Tibial artery (tissue), 4 donors: Measurements from ENCODE around the gene LBHD2.
A peak's percentile ranks its signal among the peaks of the same experiment; 100 is the strongest.

Experiments
- DNase-seq, 2 donors: peaks; one replicate each; pipeline ENCODE4 v3.0.0-alpha.2; 2019
- H3K27ac ChIP-seq, 2 donors: fragments of 200-600 bp; sonication (generic) in 1 of 2; 1 replicate in 1 of 2; 2 replicates in 1 of 2; pipeline ENCODE4 v1.5.1; 2018 to 2019; ENCODE audit warnings: mild to moderate bottlenecking in 1 of 2
- H3K27me3 ChIP-seq, 2 donors: fragments of 200-600 bp; sonication (generic) in 1 of 2; one replicate each; pipeline versions ENCODE4 v1.5.1 to v1.6.0; 2016 to 2019
- H3K36me3 ChIP-seq, 3 donors: fragments of 200-600 bp; sonication (generic) in 2 of 3; one replicate each; pipeline ENCODE4 v1.5.1; 2016 to 2019; ENCODE audit warnings: mild to moderate bottlenecking in 2 of 3
- H3K4me1 ChIP-seq, 4 donors: fragments of 200-600 bp; sonication (generic) in 2 of 4; 1 replicate in 3 of 4; 2 replicates in 1 of 4; pipeline ENCODE4 v1.5.1; 2016 to 2019
- H3K4me3 ChIP-seq, 2 donors: fragments of 200-600 bp; sonication (generic) in 1 of 2; 1 replicate in 1 of 2; 2 replicates in 1 of 2; pipeline ENCODE4 v1.5.1; 2018 to 2019; ENCODE audit warnings: mild to moderate bottlenecking in 2 of 2
- H3K9me3 ChIP-seq, 3 donors: fragments of 200-600 bp; sonication (generic) in 1 of 3; one replicate each; pipeline ENCODE4 v1.5.1; 2016 to 2019
- intact Hi-C: fragments of 100-400 bp; cut with DNase I; formaldehyde crosslinking; loops from one replicate; pipeline ENCODE4 v1.15.0; 2023; ENCODE audit warnings: low total_unique reads
- TF ChIP-seq, protein P1 (sequence below), 2 experiments: fragments of 200-600 bp in 1 of 2; fragments of 450-650 bp in 1 of 2; IDR thresholded peaks; one replicate each; pipeline ENCODE4 v1.5.1; 2017 to 2019; ENCODE audit warnings: antibody characterized with exemption in 2 of 2, mild to moderate bottlenecking in 1 of 2, moderate library complexity in 1 of 2

The LBHD2 gene

DNA sequence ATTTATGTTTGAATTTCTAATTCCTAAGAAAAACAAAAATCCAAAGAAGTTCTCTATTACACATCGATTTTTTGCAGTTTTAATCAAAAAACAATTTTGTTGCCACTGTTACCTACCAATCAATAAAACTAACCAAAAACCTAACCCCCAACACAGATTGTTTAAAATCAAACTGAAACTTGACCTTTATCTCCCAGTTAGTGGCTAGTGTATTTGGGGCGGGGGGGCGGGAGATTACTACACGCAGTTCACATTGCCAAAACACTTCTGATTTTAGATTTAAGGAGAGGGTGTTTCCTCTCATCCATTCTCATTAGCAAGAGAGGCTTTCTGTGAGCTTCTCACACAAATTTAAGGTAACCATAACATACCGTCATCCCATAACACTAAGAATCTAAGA is 33.1 kb upstream of the LBHD2 start:
- no peak overlapping the region for H3K27ac ChIP-seq
- intact Hi-C loops: no loop called here
- H3K4me1 ChIP-seq: peaks cover 0 to 74% (median 17%) of the 10 kb centered on the region in 4 donors
- DNase-seq: no peak
- H3K27me3 ChIP-seq: no peaks in the 10 kb centered on the region
- H3K9me3 ChIP-seq: no peaks in the 10 kb centered on the region
- H3K36me3 ChIP-seq: no peaks in the 10 kb centered on the region
- H3K4me3 ChIP-seq: no peak overlapping the region
- TF ChIP-seq, protein P1, sequence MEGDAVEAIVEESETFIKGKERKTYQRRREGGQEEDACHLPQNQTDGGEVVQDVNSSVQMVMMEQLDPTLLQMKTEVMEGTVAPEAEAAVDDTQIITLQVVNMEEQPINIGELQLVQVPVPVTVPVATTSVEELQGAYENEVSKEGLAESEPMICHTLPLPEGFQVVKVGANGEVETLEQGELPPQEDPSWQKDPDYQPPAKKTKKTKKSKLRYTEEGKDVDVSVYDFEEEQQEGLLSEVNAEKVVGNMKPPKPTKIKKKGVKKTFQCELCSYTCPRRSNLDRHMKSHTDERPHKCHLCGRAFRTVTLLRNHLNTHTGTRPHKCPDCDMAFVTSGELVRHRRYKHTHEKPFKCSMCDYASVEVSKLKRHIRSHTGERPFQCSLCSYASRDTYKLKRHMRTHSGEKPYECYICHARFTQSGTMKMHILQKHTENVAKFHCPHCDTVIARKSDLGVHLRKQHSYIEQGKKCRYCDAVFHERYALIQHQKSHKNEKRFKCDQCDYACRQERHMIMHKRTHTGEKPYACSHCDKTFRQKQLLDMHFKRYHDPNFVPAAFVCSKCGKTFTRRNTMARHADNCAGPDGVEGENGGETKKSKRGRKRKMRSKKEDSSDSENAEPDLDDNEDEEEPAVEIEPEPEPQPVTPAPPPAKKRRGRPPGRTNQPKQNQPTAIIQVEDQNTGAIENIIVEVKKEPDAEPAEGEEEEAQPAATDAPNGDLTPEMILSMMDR (IDR thresholded peaks at IDR 0.05): no peak

DNA sequence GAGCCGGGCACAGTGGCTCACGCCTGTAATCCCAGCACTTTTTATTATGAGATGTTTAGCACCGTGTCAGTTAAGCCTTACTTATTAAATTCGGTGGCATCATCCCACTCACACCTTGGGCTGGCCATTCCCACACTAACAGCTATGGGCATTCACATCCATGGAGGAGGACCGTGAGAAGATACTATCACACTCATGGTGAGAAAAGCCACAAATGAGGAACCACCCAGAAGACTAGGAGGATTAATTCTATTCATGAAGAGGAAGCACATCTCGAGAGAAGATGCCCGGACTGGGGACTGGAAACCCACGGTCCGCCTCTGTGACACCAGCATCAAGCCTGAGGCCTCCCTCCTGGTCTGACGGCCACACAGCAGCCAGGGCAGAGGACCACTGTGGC is 31.6 kb upstream of the LBHD2 start:
- Histone ChIP-seq H3K9me3 (no peaks in the 10 kb centered on the region), H3K36me3 (no peaks in the 10 kb centered on the region), H3K27ac (no peak overlapping the region), H3K4me3 (no peak overlapping the region), H3K27me3 (no peaks in the 10 kb centered on the region), H3K4me1 (peaks cover 0 to 68% (median 20%) of the 10 kb centered on the region in 4 donors)
- intact Hi-C loops: no loop called here
- TF ChIP-seq, protein P1 (IDR thresholded peaks at IDR 0.05): no peak
- DNase-seq: peak in 1 of 2 donors; percentile 15

DNA sequence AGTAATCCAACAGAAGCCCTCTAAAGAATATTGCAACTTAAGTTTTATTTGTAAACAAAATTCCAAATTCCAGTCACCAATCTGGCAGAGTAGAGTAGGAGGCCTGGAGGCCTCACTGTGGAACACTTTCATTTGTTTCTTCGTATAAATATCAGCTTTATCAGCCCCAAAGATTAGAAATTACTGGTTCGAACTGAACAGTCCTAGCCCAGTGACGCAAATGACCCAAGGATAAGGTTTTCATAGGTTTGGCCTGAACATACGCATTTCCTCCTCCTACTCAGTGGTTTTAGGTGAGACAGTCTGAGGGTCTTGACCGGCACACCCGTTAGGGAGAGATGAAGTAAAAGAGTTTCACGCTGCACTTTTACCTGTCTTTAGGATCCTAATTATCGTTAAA is 28.3 kb upstream of the LBHD2 start:
- no peak for DNase-seq
- TF ChIP-seq, protein P1 (IDR thresholded peaks at IDR 0.05): no peak
- intact Hi-C loops: no loop called here
- Histone ChIP-seq H3K27me3 (no peaks in the 10 kb centered on the region), H3K27ac (peak overlapping the region; percentile 90 to 97), H3K4me3 (peak overlapping the region; percentile 93 to 100), H3K9me3 (no peaks in the 10 kb centered on the region), H3K4me1 (peaks cover 0 to 72% (median 33%) of the 10 kb centered on the region in 4 donors), H3K36me3 (no peaks in the 10 kb centered on the region)

DNA sequence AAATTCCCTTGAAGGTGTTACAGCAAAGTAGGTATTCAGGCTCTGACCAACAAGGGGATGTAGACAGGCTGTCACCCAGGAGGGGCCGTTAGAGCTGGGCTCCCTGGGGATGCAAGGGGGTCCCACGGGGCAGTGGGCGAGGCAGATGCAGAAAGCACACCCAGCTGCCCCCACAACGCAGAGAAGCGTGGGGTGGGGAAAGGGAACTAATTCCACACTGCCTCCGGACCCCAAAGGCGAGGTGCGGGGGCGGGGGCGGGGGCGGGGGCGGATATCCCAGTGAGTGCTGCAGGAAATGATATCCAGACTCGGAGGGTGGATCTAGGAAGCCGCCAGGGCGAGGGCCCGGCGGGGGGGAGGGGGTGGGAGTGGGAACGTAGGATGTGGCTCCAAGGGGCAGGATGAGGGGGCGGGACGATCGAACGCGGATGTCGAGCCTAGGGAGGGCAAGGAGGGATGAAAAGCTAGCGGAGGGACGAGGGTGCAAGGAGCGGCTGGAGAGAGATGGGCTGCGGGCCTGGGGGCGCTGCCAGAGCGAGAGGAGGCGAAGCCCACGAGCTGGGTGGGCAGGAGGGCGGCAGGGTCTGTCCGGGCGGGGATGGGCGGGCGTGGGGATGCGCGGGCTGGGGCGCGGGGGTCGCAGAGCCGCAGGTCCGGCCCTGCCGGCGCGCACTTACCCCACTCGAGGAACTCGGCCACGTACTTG is 27.5 kb upstream of the LBHD2 start:
- peak; percentile 59 to 77 for DNase-seq
- peaks cover 0 to 65% (median 33%) of the 10 kb centered on the region in 4 donors for H3K4me1 ChIP-seq
- intact Hi-C loops: no loop called here

DNA sequence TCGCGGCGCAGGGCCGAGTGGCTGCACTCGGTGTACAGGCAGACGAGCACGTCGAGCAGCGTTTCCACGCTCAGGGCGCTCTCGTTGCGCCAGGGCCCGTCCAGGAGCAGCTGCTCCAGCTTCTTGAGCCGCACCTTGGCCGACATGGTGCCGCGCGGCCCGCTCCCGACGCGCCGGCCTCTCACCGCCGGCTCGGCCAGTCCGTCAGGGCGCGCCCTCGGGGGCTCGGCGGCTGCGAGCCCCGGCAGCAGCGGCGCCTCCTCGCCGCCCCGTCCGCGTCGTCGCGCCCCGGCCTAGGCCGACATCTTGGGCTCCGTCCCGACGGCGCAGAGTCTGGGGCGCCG is 27.0 kb upstream of the LBHD2 start:
- intact Hi-C loops: no loop called here
- Histone ChIP-seq H3K4me1 (peaks cover 0 to 59% (median 33%) of the 10 kb centered on the region in 4 donors), H3K9me3 (no peaks in the 10 kb centered on the region), H3K27me3 (no peaks in the 10 kb centered on the region), H3K4me3 (peak overlapping the region; percentile 93 to 100), H3K27ac (peak overlapping the region; percentile 90 to 97), H3K36me3 (no peaks in the 10 kb centered on the region)
- peak in 1 of 2 donors; percentile 69 for DNase-seq
- TF ChIP-seq, protein P1 (IDR thresholded peaks at IDR 0.05): no peak

More for the DNA sequence above, 27.5 kb upstream of the LBHD2 start:
- Histone ChIP-seq H3K9me3 (no peaks in the 10 kb centered on the region), H3K36me3 (no peaks in the 10 kb centered on the region), H3K27me3 (no peaks in the 10 kb centered on the region), H3K4me3 (peak overlapping the region; percentile 93 to 100), H3K27ac (peak overlapping the region; percentile 90 to 97)
- TF ChIP-seq, protein P1 (IDR thresholded peaks at IDR 0.05): no peak
